HG02938 (cell line): ENCODE results near the gene CCDC183.
"Not testable (repeated sequence)": the region's sequence is repeated elsewhere in the genome, so short reads cannot be mapped to it uniquely, and the experiment has no call there.

Source experiments
- ATAC-seq: cut with Tn5 transposase; IDR thresholded peaks from one replicate; pipeline ENCODE4 v1.9.1; 2021; ENCODE audit warnings: mild to moderate bottlenecking, moderate library complexity; ENCODE audit not compliant: unreplicated experiment

The CCDC183 gene

DNA sequence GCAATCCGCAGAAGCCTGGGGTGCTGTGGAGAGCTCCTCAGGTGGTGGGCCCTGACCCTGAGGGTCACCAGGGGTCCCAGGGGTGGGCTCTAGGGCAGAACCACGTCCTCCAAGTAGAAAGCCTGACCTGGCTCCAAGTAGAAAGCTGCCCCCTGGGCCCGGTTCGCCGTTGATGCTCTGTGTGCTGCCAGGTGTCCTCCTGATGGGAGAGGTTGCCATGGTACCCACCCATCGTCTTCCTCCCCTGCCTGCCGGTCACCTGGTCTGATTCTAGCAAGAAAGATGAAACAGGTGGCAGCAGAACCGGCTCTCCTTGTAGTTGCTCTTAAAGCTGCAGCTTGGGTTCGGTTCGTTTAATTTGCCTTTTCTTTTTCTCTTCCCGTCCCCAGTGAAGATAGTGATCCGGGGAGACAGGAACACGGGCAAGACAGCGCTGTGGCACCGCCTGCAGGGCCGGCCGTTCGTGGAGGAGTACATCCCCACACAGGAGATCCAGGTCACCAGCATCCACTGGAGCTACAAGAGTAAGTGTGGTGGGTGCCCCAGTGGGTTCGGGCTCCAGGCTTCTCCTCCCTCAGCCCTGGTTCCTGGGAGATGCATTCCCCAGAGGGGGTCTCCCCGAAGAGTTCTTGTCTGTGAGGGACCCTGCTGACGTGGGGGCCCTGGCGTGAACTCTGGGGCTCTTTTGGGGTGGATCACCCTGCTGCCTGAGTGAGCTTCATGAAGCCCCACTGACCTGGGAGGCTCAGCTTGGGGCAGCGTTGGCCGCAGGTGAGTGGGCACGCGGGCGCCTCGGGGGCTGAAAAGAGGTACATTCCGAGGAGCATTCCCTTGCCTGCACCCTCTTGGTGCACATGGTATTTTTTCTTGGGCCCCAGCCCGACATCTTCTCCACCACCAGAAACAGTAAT, 27.3 kb downstream of the CCDC183 start:
- ATAC-seq = no peak

DNA sequence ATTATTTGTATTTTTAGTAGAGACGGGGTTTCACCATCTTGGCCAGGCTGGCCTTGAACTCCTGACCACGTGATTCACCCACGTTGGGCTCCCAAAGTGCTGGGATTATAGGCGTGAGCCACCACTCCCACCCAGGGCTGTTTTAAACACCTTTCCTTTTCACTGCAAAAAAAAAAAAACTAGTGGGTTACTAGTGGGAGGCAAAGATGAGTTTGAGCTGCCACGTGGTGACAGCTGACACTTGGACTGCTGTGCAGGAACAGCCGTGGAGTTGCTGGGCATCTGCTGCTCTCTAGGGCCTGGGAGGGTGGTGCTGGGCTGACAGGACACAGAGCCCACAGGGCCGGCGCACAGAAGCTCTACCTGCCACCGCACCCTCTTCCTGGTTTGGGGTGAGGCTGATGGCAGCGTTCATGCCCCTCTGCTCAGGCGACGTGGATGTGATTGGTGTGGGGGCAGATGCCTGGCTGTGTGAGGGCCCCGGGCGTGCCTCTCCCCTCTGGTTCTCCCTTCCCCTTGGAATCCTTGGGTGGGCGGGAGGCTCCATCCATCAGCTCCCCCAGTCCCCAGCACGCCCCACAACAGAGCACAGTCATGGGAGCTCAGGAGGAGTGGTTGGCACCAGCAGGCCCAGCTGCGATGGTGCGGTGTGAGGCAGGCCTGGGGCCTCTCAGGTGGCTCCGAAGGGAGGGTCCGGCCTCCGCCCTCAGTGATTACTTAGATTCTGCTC, 28.5 kb downstream of the CCDC183 start:
- ATAC-seq = no peak

GRCh38 chr9:136825295-136826187, 29.4 kb downstream of the CCDC183 start:
- no peak for ATAC-seq

- no peak for ATAC-seq
Observed at GRCh38 chr9:136826188-136826541, 30.0 kb downstream of the CCDC183 start.

DNA sequence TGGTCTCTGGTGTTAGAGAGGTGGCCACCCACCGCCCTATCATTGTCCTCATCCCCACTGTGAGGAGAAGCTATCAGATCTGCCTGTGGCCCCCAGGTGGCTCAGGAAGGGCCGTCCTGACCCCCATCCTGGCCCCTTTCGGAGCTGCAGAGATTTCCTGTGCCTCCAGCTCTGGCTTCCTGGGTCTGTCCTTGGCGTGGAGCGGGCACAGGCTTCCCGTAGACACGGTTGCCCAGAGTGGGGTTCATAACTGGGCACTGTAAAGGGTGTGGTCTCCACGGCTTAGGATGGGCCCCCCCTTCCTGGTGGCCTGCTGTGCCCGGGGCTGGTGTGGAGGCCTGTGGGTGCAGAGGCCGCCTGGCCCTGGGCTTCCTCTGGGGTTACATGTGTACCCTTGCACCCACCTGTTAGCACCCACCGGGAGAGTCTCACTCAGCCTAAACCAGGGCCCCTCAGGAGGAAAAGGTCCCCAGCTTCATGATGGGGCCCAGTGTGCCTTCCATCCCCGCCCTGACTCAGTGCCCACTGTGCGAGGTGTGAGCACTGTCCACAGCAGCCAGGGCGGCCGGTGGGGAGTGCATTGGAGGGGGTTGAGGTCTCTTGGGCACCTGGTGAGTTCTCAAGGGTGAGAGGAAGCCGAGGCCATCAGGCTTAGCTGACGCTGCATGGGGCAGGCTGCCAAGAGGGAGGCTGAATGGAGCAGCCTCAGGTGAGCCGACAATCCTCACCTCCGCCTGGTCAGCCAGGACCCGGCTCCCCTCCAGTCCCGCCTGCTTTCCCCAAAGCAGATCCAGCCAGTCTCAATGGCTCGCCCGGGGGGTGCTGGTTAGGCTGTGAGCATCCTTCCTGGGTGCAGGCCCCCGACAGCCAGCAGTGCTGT, 30.8 kb downstream of the CCDC183 start:
- ATAC-seq = no peak

DNA sequence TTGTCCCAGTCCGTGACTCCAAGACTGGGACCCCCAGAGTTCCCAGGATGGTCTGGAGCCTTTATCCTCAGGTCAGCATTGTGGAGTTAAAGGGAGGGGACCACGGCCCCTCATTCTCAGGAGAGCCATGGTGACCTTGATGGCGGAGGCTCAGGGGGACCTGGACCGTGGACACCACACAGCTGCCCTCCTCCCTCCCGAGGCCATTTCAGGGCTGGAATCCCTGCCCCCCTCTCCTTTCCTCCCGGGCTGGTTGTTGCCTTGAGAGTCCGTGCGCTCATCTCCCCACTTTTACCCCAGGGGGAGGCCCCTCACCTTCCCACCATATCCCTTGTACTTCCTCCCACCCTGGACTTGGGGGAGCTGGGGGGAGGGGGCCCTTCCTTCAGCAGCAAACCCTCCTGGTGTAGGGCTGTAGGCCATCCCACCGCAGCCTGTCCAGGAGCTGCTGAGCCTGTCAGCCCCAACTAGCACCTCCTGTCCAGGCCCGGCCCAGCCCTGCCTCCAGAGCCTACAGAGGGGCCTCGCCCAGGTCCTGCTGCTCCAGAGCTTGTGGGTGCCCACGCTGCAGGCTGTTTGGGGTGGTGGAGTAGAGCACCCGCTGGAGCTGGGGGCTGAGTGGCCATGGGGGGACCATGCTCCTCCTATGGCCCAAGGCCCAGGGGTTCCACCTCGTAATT, 31.8 kb downstream of the CCDC183 start:
- no peak for ATAC-seq

DNA sequence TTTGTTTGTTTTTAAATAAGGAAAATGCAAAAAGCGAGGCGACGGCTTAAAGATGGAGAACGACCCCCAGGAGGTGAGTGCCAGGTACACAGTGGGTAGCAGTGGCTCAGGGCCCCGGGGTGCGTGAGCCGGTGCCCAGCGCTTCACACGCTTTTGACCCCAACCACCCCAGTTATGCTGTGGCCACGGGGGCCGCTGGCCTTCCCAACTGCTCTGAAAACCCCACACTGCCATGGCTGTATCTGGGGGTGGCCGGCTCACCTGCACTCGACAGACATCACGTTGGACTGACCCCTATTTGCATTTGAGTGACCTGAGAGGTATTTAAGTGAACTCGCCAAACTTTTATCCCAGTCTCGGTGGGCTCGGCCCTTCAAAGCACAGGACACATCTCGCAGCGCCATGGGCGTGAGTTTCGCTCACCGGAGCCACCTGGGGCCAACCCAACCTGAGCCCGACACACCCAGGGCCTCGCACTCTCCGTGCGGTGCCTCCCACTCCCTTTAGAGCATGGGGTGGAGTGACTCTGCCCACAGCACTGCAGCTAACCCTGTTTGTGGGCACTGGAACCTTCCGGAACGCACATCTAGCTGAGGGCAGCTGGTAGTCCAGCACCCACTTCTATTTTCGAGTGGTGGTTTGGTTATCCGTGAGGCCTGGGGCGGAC, 32.5 kb downstream of the CCDC183 start:
- no peak for ATAC-seq

- ATAC-seq = no peak
Observed at GRCh38 chr9:136829412-136829811, 33.3 kb downstream of the CCDC183 start.

GRCh38 chr9:136829981-136830885, 34.1 kb downstream of the CCDC183 start:
- ATAC-seq = no peak

DNA sequence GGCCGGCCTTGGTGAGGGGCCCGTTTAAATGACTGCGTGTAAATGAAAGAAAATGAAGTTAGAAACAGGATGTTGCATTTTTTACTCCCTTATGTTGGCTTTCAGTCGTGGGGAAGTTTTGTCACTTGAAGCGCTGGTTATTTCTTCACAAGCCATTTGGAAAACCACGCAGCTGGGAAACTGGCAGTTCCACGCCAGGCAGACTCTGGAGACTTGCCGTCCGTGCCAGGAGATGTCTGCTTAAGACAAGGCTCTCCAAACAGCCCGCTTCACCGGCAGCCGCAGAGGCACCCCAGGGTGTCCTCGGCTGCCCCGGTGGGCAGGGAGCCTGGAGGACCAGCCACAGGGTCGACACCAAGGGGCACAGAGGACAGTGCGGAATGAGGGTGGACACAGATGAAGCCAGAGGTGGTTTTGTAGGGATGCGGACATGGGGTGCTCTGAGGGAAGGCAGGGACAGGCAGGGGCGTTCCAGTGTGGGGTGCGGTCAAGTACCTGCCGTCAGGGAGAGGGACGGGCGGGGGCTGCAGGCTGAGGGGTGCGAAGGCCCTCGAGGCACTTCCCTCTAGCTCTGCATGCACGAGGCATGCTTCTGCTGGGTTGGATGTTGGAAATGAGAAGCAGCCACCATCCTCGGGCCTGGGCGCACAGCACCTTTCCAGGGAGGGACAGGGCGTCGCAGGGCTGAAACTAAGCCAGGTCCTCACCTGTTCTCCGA, 35.0 kb downstream of the CCDC183 start:
- ATAC-seq = no peak

DNA sequence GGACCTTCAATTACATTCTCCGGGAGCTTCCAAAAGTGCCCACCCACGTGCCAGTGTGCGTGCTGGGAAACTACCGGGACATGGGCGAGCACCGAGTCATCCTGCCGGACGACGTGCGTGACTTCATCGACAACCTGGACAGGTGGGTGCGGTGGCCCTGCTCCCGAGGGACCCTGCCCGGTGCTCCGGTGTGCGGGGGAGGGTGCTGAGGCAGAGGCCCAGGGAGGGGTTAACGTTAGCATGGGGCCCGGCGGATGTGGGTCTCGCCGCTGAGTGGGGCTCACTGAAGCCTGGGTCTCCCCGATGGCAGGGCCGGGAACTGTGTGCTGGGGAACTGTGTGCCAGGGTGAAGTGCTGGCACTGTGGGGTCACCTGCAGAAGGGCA, 35.6 kb downstream of the CCDC183 start:
- ATAC-seq = no peak

GRCh38 chr9:136832581-136832980, 36.4 kb downstream of the CCDC183 start:
- ATAC-seq = no peak

DNA sequence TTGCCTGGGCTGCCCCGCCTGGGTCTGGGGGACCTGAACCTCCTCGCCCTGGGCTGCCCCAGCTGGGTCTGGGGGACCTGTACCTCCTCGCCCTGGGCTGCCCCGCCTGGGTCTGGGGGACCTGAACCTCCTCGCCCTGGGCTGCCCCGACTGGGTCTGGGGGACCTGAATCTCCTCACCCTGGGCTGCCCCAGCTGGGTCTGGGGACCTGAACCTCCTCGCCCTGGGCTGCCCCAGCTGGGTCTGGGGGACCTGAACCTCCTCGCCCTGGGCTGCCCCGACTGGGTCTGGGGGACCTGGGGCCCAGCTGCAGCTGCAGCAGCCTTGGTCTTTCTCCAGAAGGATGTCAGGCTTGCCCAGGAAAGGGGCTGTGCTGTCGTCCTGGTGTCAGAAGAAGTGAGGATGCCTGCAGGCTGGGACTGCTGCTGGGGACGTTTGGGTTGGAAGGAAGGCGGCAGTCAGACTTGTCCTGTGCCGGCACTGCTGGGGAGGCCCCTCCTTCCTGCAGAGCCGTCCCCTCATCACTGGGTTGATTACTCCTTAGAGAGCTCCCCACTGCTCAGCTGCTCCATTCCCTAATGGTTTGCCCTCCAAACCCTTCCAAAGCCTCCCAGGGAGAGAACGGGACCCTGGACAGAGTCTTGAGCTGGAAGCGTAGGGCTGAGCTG, 37.4 kb downstream of the CCDC183 start:
- ATAC-seq = not testable (repeated sequence)

GRCh38 chr9:136835162-136835931, 39.2 kb downstream of the CCDC183 start:
- ATAC-seq = no peak

DNA sequence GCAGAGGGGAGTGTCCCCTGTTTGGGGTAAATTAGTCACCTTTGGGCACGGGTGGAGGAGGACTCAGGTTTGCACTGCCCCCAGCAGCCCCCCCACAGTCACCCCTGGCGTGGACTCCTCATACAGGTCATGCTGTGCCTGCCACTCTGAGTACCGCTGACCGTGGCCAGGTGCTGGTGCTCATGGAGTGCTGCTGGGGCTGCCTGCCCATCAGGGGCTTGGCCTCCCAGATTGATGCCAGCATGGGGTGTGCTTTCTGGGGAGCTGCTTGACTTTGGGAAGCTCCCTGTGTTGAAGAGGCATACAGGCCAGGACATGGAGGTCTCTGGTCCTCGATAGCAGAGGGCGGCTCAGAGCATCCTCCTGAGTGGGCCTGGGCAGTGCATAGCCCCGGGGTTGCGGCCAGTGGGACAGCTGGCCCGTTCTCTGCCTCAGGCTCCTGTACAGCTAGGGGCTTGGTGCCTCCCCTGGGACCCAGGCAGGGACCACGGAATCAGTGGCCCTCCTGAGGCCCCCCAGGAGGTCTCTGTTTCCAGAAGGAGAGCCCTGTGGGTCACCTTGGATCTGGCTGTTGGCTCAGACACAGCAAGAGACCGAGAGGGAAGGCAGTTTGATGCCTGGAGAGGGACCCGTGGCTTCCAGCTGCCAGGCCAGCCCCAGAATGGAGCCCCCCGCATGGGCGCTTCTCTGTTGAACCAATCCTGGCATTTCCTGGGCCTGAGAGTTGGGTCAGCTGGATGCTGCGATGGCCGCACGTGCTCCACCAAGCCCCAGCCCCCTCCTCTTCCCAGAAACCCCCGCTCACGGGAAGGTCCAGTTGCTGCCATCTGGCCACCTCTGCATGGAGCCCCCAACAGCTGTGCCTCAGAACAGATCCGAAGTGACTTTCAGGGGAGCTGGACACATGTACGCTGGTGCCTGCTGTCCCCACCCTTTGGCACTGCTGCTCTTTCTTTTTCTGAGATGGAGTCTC, 40.1 kb downstream of the CCDC183 start:
- ATAC-seq = no peak
